Osteoblast (primary cell): ENCODE data around the gene ATP6V1F. TPM values are rescaled to one million over a fixed set of nuclear protein-coding genes. Genes with fewer than 3 reads are reported as not detected.
A peak's percentile ranks its signal among the peaks of the same experiment; 100 is the strongest.

Experiments
- DNase-seq: peaks from one replicate; pipeline ENCODE4 v3.0.0; 2011; ENCODE audit warnings: low spot score, mixed read lengths; ENCODE audit not compliant: insufficient read length; ENCODE audit errors: missing footprints
- H2AFZ ChIP-seq: 2 replicates; pipeline ENCODE4 v1.6.0; 2011; ENCODE audit warnings: mild to moderate bottlenecking, low read length
- H3K27ac ChIP-seq: 2 replicates; pipeline ENCODE4 v1.5.1; 2011; ENCODE audit warnings: mild to moderate bottlenecking, low read depth, low read length, moderate library complexity
- H3K27me3 ChIP-seq: 2 replicates; pipeline ENCODE4 v1.6.0; 2012; ENCODE audit warnings: mild to moderate bottlenecking, control low read depth, inconsistent platforms, low read length, moderate library complexity; ENCODE audit not compliant: insufficient read depth
- H3K36me3 ChIP-seq: 2 replicates; pipeline ENCODE4 v1.5.1; 2011; ENCODE audit warnings: mild to moderate bottlenecking, low read length, control low read depth, moderate library complexity; ENCODE audit not compliant: insufficient read depth
- H3K4me1 ChIP-seq: 2 replicates; pipeline ENCODE4 v1.5.1; 2011; ENCODE audit warnings: mild to moderate bottlenecking, low read length, control low read depth, moderate library complexity; ENCODE audit not compliant: insufficient read depth
- H3K4me2 ChIP-seq: 2 replicates; pipeline ENCODE4 v1.6.0; 2011; ENCODE audit warnings: mild to moderate bottlenecking, low read length; ENCODE audit not compliant: insufficient read depth
- H3K4me3 ChIP-seq: fragments of 200-600 bp; sonication (generic); 3 replicates; pipeline ENCODE4 v1.5.1; 2012; ENCODE audit warnings: mild to moderate bottlenecking, low read length, inconsistent platforms; ENCODE audit not compliant: insufficient read depth
- H3K79me2 ChIP-seq: 2 replicates; pipeline ENCODE4 v1.6.0; 2012; ENCODE audit warnings: mild to moderate bottlenecking, low read length, control low read depth, inconsistent platforms; ENCODE audit not compliant: insufficient read depth
- H3K9me3 ChIP-seq: 2 replicates; pipeline ENCODE4 v1.5.1; 2011; ENCODE audit warnings: low read depth, low read length, control low read depth
- H4K20me1 ChIP-seq: 2 replicates; pipeline ENCODE4 v1.6.0; 2012; ENCODE audit warnings: mild to moderate bottlenecking, low read length, control low read depth; ENCODE audit not compliant: insufficient read depth
- total RNA-seq: library from RNA; depleted of rRNA; stranded (reverse); fragments of >200 nt; gene quantifications from 2 replicates; pipeline ENCODE4 v1.2.3, GENCODE V29; 2012
- TF ChIP-seq, protein P1 (sequence below): IDR thresholded peaks from 2 replicates; pipeline ENCODE4 v1.5.1; 2011; ENCODE audit warnings: mild to moderate bottlenecking, low read depth, low read length, moderate library complexity; ENCODE audit errors: extremely low read depth

The ATP6V1F gene
- total RNA-seq, 1 donor, result 91.9 TPM

DNA sequence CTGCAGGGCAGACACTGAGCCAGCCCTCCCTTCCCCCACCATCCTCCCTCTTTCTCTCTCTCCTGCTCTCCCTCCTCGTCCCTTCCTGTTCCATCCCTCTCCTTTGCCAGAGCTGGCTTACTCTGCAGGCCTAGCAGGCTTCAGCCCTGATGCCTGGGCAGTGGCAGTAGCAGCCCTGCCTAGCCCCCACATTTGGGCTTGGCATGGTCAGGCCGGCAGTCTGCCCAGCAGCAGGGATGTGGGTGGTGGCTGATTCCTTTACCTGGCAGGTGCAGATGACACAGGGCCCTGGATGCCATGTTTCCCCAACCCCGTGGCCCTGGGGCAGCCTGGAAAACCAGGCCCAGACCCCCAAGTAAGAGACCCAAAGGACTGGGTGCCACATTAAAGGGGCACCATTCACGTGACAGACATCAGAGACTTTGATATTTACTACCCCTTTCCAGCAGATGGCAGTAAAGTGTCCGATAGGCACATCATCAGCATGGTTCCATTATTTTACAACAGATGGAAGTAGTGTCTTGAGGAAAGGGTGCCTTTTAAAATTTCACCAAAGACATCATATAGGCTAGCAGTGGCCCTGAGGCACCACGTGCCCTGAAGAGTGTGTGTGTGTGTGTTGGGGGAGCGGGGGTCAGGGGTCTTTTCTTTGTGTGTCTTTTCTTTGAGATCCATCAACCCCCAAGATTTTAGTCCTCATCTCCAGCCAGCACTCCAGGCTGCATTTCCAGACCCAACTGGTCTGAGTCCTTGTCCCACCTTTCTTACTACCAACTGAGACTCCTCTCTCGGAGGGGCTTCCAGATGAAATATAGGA lies 41.9 kb downstream of the ATP6V1F start:
- Histone ChIP-seq H2AFZ (no peak overlapping the region), H3K79me2 (no peaks in the 10 kb centered on the region), H3K4me1 (no peaks in the 10 kb centered on the region), H3K4me3 (no peak overlapping the region), H3K36me3 (no peaks in the 10 kb centered on the region), H4K20me1 (no peaks in the 10 kb centered on the region), H3K9me3 (peaks cover under 1% of the 10 kb centered on the region), H3K27me3 (peaks cover 31% of the 10 kb centered on the region), H3K4me2 (no peak overlapping the region), H3K27ac (no peak overlapping the region)
- DNase-seq, result peak; percentile 90
- TF ChIP-seq, protein P1, sequence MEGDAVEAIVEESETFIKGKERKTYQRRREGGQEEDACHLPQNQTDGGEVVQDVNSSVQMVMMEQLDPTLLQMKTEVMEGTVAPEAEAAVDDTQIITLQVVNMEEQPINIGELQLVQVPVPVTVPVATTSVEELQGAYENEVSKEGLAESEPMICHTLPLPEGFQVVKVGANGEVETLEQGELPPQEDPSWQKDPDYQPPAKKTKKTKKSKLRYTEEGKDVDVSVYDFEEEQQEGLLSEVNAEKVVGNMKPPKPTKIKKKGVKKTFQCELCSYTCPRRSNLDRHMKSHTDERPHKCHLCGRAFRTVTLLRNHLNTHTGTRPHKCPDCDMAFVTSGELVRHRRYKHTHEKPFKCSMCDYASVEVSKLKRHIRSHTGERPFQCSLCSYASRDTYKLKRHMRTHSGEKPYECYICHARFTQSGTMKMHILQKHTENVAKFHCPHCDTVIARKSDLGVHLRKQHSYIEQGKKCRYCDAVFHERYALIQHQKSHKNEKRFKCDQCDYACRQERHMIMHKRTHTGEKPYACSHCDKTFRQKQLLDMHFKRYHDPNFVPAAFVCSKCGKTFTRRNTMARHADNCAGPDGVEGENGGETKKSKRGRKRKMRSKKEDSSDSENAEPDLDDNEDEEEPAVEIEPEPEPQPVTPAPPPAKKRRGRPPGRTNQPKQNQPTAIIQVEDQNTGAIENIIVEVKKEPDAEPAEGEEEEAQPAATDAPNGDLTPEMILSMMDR, result peak; percentile 67

DNA sequence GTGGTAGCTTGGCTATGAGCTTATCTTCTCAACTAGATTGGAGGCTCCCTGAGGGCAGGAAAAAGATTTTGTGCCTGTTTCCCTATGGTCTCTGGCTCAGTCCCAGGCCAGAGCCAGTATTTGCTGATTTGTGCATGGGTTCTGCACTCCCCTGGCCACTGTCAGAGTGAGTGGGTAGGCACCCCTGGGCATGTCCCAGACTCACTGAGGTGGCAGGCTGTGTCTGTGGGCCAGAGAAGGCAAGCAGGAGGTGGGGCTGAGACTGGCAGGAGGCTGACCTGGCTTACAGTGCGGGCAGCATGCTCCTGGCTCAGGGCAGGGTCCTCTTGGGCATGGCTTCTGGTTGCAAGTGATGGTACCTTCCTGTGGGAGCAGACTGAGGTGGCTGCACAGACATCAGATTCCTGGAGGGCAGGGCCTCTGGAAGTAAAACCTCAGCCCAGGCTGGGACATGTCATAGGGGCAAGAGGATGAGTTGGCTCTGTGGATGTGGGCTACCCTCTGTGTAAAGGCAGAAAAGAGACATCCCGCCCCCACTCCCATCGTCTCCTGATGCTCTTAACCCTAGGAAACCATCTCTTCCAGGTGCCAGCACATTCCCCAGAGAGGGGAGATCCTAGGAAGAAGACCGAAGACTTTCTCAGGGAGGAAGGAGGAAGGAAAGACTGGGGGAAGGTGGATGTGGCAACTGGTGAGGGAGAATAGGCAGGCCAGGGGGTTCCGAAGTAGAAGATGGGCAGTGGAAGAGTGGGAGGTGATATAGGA lies 43.5 kb downstream of the ATP6V1F start:
- Histone ChIP-seq H3K27me3 (peaks cover 45% of the 10 kb centered on the region), H3K4me1 (no peaks in the 10 kb centered on the region), H3K79me2 (no peaks in the 10 kb centered on the region), H3K36me3 (no peaks in the 10 kb centered on the region), H4K20me1 (no peaks in the 10 kb centered on the region), H2AFZ (no peak overlapping the region), H3K4me3 (no peak overlapping the region), H3K4me2 (no peak overlapping the region), H3K9me3 (no peaks in the 10 kb centered on the region), H3K27ac (no peak overlapping the region)
- TF ChIP-seq, protein P1, result no peak
- no peak for DNase-seq

DNA sequence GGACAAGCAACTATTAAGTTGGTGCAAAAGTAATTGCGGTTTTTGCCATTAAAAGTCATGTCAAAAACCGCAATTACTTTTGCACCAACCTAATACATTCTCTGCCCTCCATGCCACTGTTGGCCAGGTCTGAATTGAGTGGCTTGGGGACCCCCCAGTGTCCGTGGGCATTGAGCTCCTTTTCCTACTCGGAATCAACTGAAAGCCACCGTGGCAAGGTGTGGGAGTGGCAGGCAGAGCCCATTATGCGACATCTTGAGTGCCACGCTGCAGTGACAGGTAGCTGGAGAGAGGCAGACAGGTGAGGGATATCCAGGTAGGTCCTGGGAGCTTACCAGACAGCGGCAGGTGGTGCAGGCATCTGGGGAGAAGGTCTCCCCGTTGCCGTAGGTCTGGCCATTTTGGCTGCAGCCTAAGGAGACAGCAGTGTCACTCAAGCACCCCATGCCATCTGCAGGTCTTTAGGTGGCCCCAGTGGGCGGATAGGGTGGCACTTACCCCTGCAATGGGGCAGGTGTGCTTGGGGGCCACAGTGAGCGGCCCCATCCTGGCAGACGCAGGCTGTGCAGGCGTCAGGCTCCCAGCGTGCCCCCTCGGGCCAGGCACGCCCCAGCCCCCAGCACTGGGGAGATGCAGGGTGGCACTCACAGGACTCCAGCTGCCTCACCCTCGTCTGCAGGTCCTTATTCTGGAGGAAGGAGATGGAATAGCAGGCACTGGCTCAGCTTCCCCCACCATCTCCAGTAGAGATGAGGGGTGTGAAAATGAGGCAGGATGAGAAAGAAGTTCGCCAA lies 44.3 kb downstream of the ATP6V1F start:
- Histone ChIP-seq H3K27me3 (peaks cover 52% of the 10 kb centered on the region), H3K36me3 (no peaks in the 10 kb centered on the region), H3K9me3 (no peaks in the 10 kb centered on the region), H2AFZ (no peak overlapping the region), H3K79me2 (no peaks in the 10 kb centered on the region), H4K20me1 (no peaks in the 10 kb centered on the region), H3K4me1 (no peaks in the 10 kb centered on the region), H3K27ac (no peak overlapping the region), H3K4me3 (no peak overlapping the region), H3K4me2 (no peak overlapping the region)
- TF ChIP-seq, protein P1, result no peak
- peak; percentile 79 for DNase-seq
